ENCODE data around the gene RASSF6. TPM values are rescaled to one million over a fixed set of nuclear protein-coding genes. Genes with fewer than 3 reads are reported as not detected.
A peak's percentile ranks its signal among the peaks of the same experiment; 100 is the strongest.

Gene RASSF6
- total RNA-seq, 1 experiment from 2014 or later = 1.1 TPM

GRCh38 chr4:73650250-73650649 is 30.0 kb upstream of the RASSF6 start:
- ATAC-seq (no peak), DNase-seq (no peak)
- Histone ChIP-seq H3K27me3 (ENCODE audit: low read length) (no peaks in the 10 kb centered on the region), H2AFZ (ENCODE audit: low read length) (0 out of 2 replicates have a peak overlapping the region, but pooled peaks have one; percentile 1), H3K9me3 (ENCODE audit: low read length) (no peaks in the 10 kb centered on the region), H3K4me3 (ENCODE audit: low read length) (no peak overlapping the region), H3K9ac (ENCODE audit: low read length) (no peak overlapping the region), H3K36me3 (ENCODE audit: low read depth, low read length) (no peaks in the 10 kb centered on the region), H3K4me1 (ENCODE audit: insufficient read depth, low read length) (no peaks in the 10 kb centered on the region), H3K79me2 (ENCODE audit: low read length) (no peaks in the 10 kb centered on the region), H3K27ac (ENCODE audit: low read length) (no peak overlapping the region), H3F3A (ENCODE audit: low read length, unreplicated experiment) (no peaks in the 10 kb centered on the region), H3K4me2 (ENCODE audit: low read length) (no peak overlapping the region), H3K9me2 (replicated peaks; ENCODE audit: low read length) (no peaks in the 10 kb centered on the region), H4K20me1 (ENCODE audit: low read length) (no peaks in the 10 kb centered on the region)
- CTCF ChIA-PET = no interaction called here
- TF ChIP-seq EZH2 (IDR thresholded peaks at IDR 0.05; ENCODE audit: low read length, unreplicated experiment) (no peak), CTCF (conservative IDR thresholded peaks at IDR 0.05; ENCODE audit: low read depth, low read length) (no peak), EZH2phosphoT487 (IDR thresholded peaks at IDR 0.05; ENCODE audit: borderline replicate concordance, low read length) (no peak)
- intact Hi-C loops (cut with micrococcal nuclease) = loop anchor here (10.0 kb wide), 1 partner anchor 335 kb away; no protein-coding TSS in a partner anchor
- POLR2A ChIA-PET (ENCODE audit: unreplicated experiment) = no interaction called here
- BruUV-seq (replicated peaks) = no TSS peak

- no peaks in the 10 kb centered on the region for H3K9me2 ChIP-seq (replicated peaks; ENCODE audit: low read length)
- ChIA-PET CTCF (no interaction called here), POLR2A (ENCODE audit: unreplicated experiment) (no interaction called here)
- TF ChIP-seq CTCF (conservative IDR thresholded peaks at IDR 0.05; ENCODE audit: low read depth, low read length) (no peak), EZH2 (IDR thresholded peaks at IDR 0.05; ENCODE audit: low read length, unreplicated experiment) (no peak), EZH2phosphoT487 (IDR thresholded peaks at IDR 0.05; ENCODE audit: borderline replicate concordance, low read length) (no peak)
- H3F3A ChIP-seq (ENCODE audit: low read length, unreplicated experiment) = no peaks in the 10 kb centered on the region
- H3K79me2 ChIP-seq (ENCODE audit: low read length) = no peaks in the 10 kb centered on the region
- intact Hi-C loops (cut with micrococcal nuclease) = no loop called here
- ATAC-seq = no peak
- H2AFZ ChIP-seq (ENCODE audit: low read length) = no peak overlapping the region
- no peak overlapping the region for H3K4me3 ChIP-seq (ENCODE audit: low read length)
- H4K20me1 ChIP-seq (ENCODE audit: low read length) = no peaks in the 10 kb centered on the region
- H3K27ac ChIP-seq (ENCODE audit: low read length) = no peak overlapping the region
- H3K36me3 ChIP-seq (ENCODE audit: low read depth, low read length) = no peaks in the 10 kb centered on the region
- no peaks in the 10 kb centered on the region for H3K9me3 ChIP-seq (ENCODE audit: low read length)
- no peaks in the 10 kb centered on the region for H3K27me3 ChIP-seq (ENCODE audit: low read length)
- H3K9ac ChIP-seq (ENCODE audit: low read length) = no peak overlapping the region
- H3K4me1 ChIP-seq (ENCODE audit: insufficient read depth, low read length) = no peaks in the 10 kb centered on the region
- H3K4me2 ChIP-seq (ENCODE audit: low read length) = no peak overlapping the region
- BruUV-seq (replicated peaks) = no TSS peak
- DNase-seq = no peak
Measured at GRCh38 chr4:73648478-73648877, 28.2 kb upstream of the RASSF6 start.

GRCh38 chr4:73646117-73646516 is 25.9 kb upstream of the RASSF6 start:
- H3K9ac ChIP-seq (ENCODE audit: low read length) = no peak overlapping the region
- no peaks in the 10 kb centered on the region for H3K79me2 ChIP-seq (ENCODE audit: low read length)
- H3K27me3 ChIP-seq (ENCODE audit: low read length) = no peaks in the 10 kb centered on the region
- CTCF ChIA-PET = no interaction called here
- intact Hi-C loops (cut with micrococcal nuclease) = no loop called here
- H2AFZ ChIP-seq (ENCODE audit: low read length) = 0 out of 2 replicates have a peak overlapping the region, but pooled peaks have one; percentile 28
- no peak for DNase-seq
- no peaks in the 10 kb centered on the region for H3K36me3 ChIP-seq (ENCODE audit: low read depth, low read length)
- POLR2A ChIA-PET (ENCODE audit: unreplicated experiment) = no interaction called here
- H3K27ac ChIP-seq (ENCODE audit: low read length) = no peak overlapping the region
- TF ChIP-seq EZH2phosphoT487 (IDR thresholded peaks at IDR 0.05; ENCODE audit: borderline replicate concordance, low read length) (no peak), EZH2 (IDR thresholded peaks at IDR 0.05; ENCODE audit: low read length, unreplicated experiment) (no peak), CTCF (conservative IDR thresholded peaks at IDR 0.05; ENCODE audit: low read depth, low read length) (no peak)
- no peak overlapping the region for H3K4me2 ChIP-seq (ENCODE audit: low read length)
- no peak overlapping the region for H3K4me3 ChIP-seq (ENCODE audit: low read length)
- H3F3A ChIP-seq (ENCODE audit: low read length, unreplicated experiment) = no peaks in the 10 kb centered on the region
- no peaks in the 10 kb centered on the region for H3K4me1 ChIP-seq (ENCODE audit: insufficient read depth, low read length)
- H4K20me1 ChIP-seq (ENCODE audit: low read length) = no peaks in the 10 kb centered on the region
- ATAC-seq = no peak
- H3K9me3 ChIP-seq (ENCODE audit: low read length) = no peaks in the 10 kb centered on the region
- H3K9me2 ChIP-seq (replicated peaks; ENCODE audit: low read length) = no peaks in the 10 kb centered on the region
- no TSS peak for BruUV-seq (replicated peaks)

All from PC-3 (cell line).